ENCODE data around the gene CFAP299.

Gene CFAP299

DNA sequence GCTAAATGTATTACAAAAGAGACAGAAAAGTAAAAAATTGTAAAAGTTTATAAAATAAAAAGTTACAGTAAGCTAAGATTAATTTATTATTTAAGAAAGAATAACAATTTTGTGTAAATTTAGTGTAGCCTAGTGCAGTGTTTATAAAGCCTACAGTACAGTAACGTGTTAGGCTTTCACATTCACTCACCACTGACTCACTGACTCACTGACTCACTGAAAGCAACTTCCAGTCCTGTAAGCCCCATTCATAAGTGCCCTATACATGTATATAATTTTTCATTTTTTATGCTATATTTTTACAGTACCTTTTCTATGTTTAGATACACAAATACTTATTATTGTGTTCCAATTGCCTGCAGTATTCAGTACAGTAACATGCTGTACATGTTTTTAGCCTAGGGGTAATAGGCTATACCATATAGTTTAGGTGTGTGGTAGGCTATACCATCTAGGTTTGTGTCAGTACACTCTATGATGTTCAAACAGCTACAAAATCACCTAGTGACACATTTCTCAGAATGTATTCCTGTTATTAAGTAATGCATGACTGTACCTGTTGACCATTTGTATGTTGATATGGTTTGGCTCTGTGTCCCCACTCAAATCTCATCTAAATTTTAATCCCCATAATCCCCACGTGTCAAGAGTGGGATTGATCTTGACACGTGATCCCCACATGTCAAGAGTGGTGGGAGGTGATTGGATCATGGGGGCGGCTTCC, 57.9 kb downstream of the CFAP299 start:
- DNase-seq (ENCODE audit: low spot score), result peak; percentile 20
- CTCF ChIA-PET, result no interaction called here
- POLR2A ChIA-PET (ENCODE audit: low non-redundant PET), result no interaction called here
- TF ChIP-seq, protein P1, sequence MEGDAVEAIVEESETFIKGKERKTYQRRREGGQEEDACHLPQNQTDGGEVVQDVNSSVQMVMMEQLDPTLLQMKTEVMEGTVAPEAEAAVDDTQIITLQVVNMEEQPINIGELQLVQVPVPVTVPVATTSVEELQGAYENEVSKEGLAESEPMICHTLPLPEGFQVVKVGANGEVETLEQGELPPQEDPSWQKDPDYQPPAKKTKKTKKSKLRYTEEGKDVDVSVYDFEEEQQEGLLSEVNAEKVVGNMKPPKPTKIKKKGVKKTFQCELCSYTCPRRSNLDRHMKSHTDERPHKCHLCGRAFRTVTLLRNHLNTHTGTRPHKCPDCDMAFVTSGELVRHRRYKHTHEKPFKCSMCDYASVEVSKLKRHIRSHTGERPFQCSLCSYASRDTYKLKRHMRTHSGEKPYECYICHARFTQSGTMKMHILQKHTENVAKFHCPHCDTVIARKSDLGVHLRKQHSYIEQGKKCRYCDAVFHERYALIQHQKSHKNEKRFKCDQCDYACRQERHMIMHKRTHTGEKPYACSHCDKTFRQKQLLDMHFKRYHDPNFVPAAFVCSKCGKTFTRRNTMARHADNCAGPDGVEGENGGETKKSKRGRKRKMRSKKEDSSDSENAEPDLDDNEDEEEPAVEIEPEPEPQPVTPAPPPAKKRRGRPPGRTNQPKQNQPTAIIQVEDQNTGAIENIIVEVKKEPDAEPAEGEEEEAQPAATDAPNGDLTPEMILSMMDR (conservative IDR thresholded peaks at IDR 0.05; ENCODE audit: low read depth), result no peak
- no peak overlapping the region for H3K27ac ChIP-seq

DNA sequence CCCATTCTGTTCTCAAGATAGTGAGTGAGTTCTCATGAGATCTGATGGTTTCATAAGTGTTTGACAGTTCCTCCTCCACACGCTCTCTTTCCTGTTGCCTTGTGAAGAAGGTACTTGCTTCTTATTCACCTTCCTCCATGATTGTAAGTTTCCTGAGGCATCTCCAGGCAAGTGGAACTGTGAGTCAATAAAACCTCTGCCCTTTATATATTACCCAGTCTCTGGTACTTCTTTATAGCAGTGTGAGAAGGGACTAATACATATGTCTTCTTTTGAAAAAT, 58.4 kb downstream of the CFAP299 start:
- no peak for DNase-seq (ENCODE audit: low spot score)
- no peak overlapping the region for H3K27ac ChIP-seq
- POLR2A ChIA-PET (ENCODE audit: low non-redundant PET), result no interaction called here
- CTCF ChIA-PET, result no interaction called here
- TF ChIP-seq, protein P1 (conservative IDR thresholded peaks at IDR 0.05; ENCODE audit: low read depth), result no peak

DNA sequence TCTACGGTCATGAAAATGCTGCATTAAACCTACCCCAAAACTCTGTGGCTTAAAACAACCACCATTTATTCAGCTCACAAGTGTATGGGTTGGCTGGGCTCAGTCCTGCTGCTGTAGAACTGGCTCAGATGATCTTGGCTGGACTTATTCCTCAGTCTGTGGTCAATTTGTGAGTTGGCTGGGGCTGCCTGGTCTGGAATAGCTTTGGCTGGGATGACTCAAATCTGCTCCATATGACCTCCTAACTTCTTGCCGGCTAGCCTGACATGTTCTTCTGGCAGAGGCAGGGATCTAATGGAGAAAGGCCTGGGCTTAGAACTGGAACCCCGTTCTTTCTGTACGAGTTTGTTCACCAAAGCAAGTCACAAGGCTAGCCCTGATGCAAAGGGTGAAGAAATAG, 71.7 kb downstream of the CFAP299 start:
- ChIA-PET POLR2A (ENCODE audit: low non-redundant PET) (no interaction called here), CTCF (no interaction called here)
- H3K27ac ChIP-seq, result no peak overlapping the region
- TF ChIP-seq, protein P1 (conservative IDR thresholded peaks at IDR 0.05; ENCODE audit: low read depth), result no peak
- DNase-seq (ENCODE audit: low spot score), result no peak

DNA sequence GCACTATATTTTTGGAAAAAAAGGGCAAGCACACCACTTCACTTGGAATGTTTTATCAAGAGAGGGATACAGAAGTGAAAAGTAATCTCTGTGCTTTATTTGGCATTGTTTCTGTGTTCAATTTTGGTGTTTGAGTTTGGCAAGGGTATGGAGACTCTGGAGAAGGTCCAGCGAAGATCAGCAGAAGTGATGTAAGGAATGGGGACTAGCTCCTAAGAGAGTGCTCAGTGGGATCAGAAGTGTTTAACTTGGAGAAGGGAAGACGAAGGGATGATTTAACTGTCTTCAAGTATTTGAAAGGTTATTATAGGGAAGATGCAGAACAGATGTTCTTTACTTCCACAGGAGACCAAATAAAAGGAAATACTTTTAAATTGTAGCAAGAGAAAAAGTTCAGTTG, 74.3 kb downstream of the CFAP299 start:
- TF ChIP-seq, protein P1 (conservative IDR thresholded peaks at IDR 0.05; ENCODE audit: low read depth), result no peak
- ChIA-PET CTCF (no interaction called here), POLR2A (ENCODE audit: low non-redundant PET) (no interaction called here)
- no peak overlapping the region for H3K27ac ChIP-seq
- DNase-seq (ENCODE audit: low spot score), result no peak

DNA sequence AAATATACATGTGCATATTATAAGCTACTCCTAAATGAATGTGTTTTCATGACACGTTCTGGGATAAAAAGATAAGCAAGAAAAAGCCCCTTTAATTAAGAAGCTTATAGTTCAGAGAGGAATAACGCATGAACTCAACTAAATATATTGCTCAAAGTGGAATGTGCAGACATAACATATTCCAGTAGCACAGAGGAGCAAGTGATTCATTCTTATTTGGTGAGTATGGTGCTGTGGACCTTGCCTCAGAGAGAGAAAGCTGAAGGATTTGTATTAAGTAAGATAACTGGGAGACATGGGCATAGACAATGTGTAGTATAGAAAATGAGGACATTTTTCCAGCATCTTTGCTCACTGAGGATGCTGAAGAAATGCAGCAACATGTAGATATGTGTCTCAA, 76.8 kb downstream of the CFAP299 start:
- DNase-seq (ENCODE audit: low spot score), result no peak
- no peak overlapping the region for H3K27ac ChIP-seq
- CTCF ChIA-PET, result interaction anchor here (1.0 kb wide), 1 partner anchor 573 kb away, joined by 6 read pairs; no protein-coding TSS in a partner anchor
- POLR2A ChIA-PET (ENCODE audit: low non-redundant PET), result no interaction called here
- TF ChIP-seq, protein P1 (conservative IDR thresholded peaks at IDR 0.05; ENCODE audit: low read depth), result no peak

DNA sequence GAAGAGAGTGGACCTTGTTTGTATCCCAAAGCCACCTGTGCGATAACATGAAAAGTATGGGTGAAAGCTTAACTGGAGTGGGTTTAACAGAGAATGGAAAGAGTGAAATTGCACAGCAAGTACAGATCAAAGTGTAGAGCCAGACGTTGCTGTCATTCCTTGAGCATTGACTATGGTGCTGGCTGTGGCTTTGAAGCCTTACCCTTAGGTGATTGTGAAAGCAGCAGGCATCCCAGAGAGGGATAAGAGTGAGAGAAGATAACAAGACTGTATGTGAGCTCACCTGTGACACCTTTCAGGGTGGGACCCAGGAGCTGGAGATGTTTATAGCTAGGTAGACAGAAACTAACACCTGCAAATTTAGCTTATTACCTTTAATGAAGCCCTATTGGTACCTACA, 77.6 kb downstream of the CFAP299 start:
- TF ChIP-seq, protein P1 (conservative IDR thresholded peaks at IDR 0.05; ENCODE audit: low read depth), result no peak
- ChIA-PET POLR2A (ENCODE audit: low non-redundant PET) (no interaction called here), CTCF (interaction anchor here (0.5 to 0.8 kb wide), 4 partner anchors 86 to 1244 kb away, joined by 3 to 7 read pairs (median 4); no protein-coding TSS in a partner anchor)
- no peak for DNase-seq (ENCODE audit: low spot score)
- H3K27ac ChIP-seq, result no peak overlapping the region
